Activated CD4-positive, alpha-beta memory T cell treated with anti-CD3 and anti-CD28 coated beads, Interleukin-2, amount 10 ng/mL, durations not matched to agents 7 days and 5 days (primary cell): ENCODE data around the gene CPEB2. TPM values are rescaled to one million over a fixed set of nuclear protein-coding genes. Genes with fewer than 3 reads are reported as not detected.

Experiments
- CTCF ChIA-PET: fragments of 350-600 bp; sonication (Branson Sonifier 250); formaldehyde crosslinking; loops from one replicate; lab custom pipeline; 2021; ENCODE audit warnings: antibody characterized with exemption, inconsistent platforms; lab: Charles Lee
- POLR2A ChIA-PET: fragments of 350-600 bp; sonication (Branson Sonifier 250); formaldehyde crosslinking; loops from one replicate; lab custom pipeline; 2021; ENCODE audit warnings: antibody characterized with exemption; lab: Charles Lee
- DNase-seq: peaks from one replicate; pipeline ENCODE4 v3.0.0-alpha.2; 2020
- H3K27ac Mint-ChIP-seq: one replicate; pipeline ENCODE4 v1.8.0; 2021; ENCODE audit warnings: mild to moderate bottlenecking, mixed read lengths
- H3K27me3 Mint-ChIP-seq: one replicate; pipeline ENCODE4 v1.8.0; 2021; ENCODE audit warnings: mixed read lengths
- H3K36me3 Mint-ChIP-seq: one replicate; pipeline ENCODE4 v1.8.0; 2021; ENCODE audit warnings: low read depth, mixed read lengths
- H3K4me1 Mint-ChIP-seq: one replicate; pipeline ENCODE4 v1.8.0; 2021; ENCODE audit warnings: mixed read lengths
- H3K4me3 Mint-ChIP-seq: one replicate; pipeline ENCODE4 v1.8.0; 2021; ENCODE audit warnings: mild to moderate bottlenecking, mixed read lengths
- H3K9me3 Mint-ChIP-seq: one replicate; pipeline ENCODE4 v1.8.0; 2021; ENCODE audit warnings: mixed read lengths
- total RNA-seq, 2 experiments: library from RNA; stranded (reverse); gene quantifications; one replicate each; pipeline ENCODE4 v1.2.3, GENCODE V29; 2021

CPEB2 gene
- total RNA-seq, 2 experiments from 2014 or later = 17.6 to 20.4 TPM

DNA sequence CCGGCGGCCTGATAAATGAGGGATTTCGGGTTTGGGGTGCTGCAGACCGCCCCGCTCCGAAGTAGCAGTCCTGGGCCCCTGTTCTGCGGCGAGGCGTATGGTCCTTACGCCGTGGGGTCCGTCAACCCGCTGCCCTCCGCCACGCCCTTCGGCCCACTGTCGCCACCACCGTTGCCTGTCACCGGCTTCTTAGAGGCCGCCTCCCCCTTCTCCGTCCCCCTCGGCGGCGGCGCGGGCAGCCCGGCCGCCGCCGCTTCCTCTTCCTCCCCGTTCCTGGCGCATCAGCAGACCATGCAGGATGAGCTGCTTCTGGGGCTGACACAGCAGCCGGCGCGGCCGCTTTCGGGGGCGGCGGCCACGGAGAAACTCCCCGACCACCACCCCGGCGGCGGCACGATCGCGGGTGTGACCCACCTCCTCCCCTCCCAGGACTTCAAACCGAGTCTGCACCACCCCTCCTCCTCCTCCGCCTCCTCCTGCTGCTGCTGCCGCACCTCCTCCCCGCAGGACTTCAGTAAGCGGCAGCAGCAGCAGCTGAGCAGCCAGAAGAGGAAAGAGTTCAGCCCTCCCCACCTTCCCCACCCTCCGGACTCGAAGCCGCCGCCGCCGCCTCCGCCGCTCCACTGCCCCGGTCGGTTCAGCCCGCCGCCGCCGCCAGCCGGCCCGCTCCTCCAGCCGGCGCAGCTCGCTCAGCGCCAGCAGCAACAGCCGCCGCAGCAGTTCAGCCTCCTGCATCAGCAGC is 549 bp downstream of the CPEB2 start:
- CTCF ChIA-PET = no interaction called here
- H3K27ac Mint-ChIP-seq = peak overlapping the region; percentile 97
- H3K36me3 Mint-ChIP-seq = peaks cover 10% of the 10 kb centered on the region
- POLR2A ChIA-PET = interaction anchor here (0.8 to 2.4 kb wide), 11 partner anchors 9 to 1375 kb away, joined by 3 to 18 read pairs (median 3); partner anchors contain the start of genes BOD1L1 and FBXL5
- H3K27me3 Mint-ChIP-seq = no peaks in the 10 kb centered on the region
- peaks cover 29% of the 10 kb centered on the region for H3K4me1 Mint-ChIP-seq
- peak overlapping the region; percentile 87 for H3K4me3 Mint-ChIP-seq
- peak; percentile 84 for DNase-seq
- H3K9me3 Mint-ChIP-seq = no peaks in the 10 kb centered on the region

DNA sequence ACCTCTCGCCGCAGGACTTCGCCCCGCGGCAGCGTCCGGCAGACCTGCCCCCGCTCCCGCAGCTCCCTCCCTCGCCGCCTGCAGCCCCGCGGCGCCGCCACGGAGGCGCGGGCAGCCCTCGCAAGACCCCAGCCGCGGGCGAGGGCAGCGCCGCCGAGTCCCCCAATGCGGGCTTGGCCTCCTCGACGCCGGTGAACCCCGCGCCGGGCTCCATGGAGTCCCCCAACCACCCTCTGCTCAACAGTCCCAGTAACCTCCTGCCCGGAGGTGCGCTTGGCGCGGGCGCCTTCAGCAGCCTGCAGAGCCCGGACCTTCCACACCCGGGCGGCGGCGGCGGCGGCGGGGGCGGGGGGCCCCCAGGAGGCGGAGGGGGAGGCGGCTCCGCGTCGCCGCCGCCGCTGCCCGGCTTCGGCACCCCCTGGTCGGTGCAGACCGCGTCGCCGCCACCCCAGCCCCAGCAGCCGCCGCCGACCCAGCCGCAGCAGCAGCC is 1.2 kb downstream of the CPEB2 start:
- H3K36me3 Mint-ChIP-seq = peaks cover 14% of the 10 kb centered on the region
- no peaks in the 10 kb centered on the region for H3K9me3 Mint-ChIP-seq
- no peaks in the 10 kb centered on the region for H3K27me3 Mint-ChIP-seq
- peaks cover 31% of the 10 kb centered on the region for H3K4me1 Mint-ChIP-seq
- peak; percentile 61 for DNase-seq
- H3K4me3 Mint-ChIP-seq = peak overlapping the region; percentile 87
- ChIA-PET CTCF (no interaction called here), POLR2A (interaction anchor here (0.8 to 2.4 kb wide), 12 partner anchors 9 to 1376 kb away, joined by 3 to 18 read pairs (median 4); partner anchors contain the start of genes BOD1L1 and FBXL5)
- peak overlapping the region; percentile 97 for H3K27ac Mint-ChIP-seq

DNA sequence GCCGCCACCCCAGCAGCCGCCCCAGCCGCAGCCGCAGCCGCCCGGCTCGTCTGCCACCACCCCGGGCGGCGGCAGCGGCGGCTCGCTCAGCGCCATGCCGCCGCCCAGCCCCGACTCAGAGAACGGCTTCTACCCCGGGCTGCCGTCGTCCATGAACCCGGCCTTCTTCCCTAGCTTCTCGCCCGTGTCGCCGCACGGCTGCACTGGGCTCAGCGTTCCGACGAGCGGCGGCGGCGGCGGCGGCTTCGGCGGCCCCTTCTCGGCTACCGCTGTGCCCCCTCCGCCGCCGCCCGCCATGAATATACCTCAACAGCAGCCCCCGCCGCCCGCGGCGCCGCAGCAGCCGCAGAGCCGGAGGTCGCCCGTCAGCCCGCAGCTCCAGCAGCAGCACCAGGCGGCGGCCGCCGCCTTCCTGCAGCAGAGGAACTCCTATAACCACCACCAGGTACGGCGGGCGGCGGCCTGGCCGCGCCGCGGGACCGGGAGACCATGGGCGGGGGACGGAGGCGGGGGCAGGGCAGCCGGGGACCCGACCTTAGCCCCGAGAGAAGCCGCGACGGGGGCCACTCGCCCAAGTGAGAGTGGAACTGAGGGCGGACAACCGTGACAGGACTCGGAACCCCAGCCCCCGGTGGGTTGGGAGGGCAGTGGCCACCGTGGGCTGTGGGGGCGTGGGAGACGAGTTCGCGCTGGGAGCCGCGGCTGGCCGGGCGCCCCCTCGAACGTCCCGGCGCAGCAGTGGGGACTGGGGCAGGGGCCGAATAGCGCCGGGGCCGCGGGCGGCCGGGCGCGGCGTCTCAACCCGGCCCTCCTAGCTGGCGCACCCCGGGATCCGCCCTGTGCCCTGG is 1.8 kb downstream of the CPEB2 start:
- ChIA-PET CTCF (no interaction called here), POLR2A (interaction anchor here (1.0 to 2.4 kb wide), 7 partner anchors 8 to 775 kb away, joined by 3 to 18 read pairs (median 5); partner anchors contain the start of gene FBXL5)
- H3K4me1 Mint-ChIP-seq = peaks cover 32% of the 10 kb centered on the region
- H3K9me3 Mint-ChIP-seq = no peaks in the 10 kb centered on the region
- H3K36me3 Mint-ChIP-seq = peaks cover 18% of the 10 kb centered on the region
- DNase-seq = peak; percentile 60
- H3K27me3 Mint-ChIP-seq = no peaks in the 10 kb centered on the region
- H3K4me3 Mint-ChIP-seq = peak overlapping the region; percentile 95
- peak overlapping the region; percentile 73 for H3K27ac Mint-ChIP-seq

DNA sequence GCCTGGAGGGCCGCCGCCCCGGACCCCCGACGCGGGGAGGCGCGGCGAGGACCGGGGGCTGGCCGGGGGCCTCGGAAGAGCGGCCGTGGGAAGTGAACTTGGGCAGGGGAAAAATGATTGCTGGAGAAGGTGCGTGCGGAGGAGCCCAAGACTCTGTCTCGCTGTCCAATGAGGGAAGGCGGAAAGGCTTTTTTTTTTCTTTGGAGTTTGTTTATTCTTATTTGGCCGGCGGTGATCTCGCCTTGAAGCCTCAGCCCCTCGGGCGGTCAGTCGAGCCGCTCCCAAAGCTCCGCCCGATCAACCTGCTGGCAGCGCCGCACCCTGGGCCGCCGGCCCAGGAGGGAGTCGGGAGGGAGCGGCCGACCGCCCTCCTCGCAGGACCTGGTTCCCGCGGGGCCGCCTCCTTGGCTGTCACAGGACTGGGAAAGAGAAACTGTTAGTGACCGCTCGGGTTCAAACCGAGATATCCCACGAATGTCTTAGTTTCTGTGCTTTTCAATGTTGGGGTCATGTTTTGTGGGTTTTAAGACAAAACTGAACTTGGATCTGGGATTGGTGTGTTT is 2.5 kb downstream of the CPEB2 start:
- Mint-ChIP-seq H3K9me3 (no peaks in the 10 kb centered on the region), H3K4me1 (peaks cover 34% of the 10 kb centered on the region), H3K4me3 (peak overlapping the region; percentile 95), H3K27ac (peak overlapping the region; percentile 90), H3K36me3 (peaks cover 25% of the 10 kb centered on the region), H3K27me3 (no peaks in the 10 kb centered on the region)
- ChIA-PET CTCF (no interaction called here), POLR2A (interaction anchor here (1.0 to 2.4 kb wide), 2 partner anchors 24 to 649 kb away, joined by 4 to 18 read pairs; partner anchors contain the start of gene FBXL5)
- DNase-seq = peak; percentile 60

DNA sequence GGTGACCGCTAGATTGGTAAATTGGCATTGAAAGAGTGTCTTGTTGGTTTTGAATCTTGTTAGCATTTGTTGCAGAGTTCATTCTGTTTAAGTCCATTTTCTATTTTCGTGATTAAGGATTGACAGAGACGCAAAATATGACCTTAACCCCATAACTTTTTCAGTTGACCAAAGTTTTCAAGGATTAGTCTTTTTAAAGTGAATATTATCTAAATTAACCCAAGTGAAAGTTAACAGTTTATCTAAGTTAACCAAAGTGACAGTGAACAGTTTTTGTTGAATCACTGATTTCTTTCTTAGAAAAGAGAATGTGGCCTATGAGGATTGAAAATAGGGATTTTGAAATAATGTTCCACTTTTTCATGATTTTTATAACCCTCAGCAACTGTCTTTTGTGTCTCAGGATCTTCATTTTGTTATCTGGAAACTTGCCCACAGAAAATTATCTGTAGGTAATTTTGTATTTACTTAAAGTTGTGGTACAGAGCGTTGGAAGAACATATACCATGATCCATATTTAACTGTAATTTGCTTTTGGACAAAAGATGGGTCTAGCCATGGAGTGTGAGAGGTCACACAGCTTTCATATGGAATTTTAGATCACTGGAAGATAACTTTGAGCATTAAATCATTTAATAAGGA is 3.3 kb downstream of the CPEB2 start:
- H3K4me1 Mint-ChIP-seq = peaks cover 39% of the 10 kb centered on the region

DNA sequence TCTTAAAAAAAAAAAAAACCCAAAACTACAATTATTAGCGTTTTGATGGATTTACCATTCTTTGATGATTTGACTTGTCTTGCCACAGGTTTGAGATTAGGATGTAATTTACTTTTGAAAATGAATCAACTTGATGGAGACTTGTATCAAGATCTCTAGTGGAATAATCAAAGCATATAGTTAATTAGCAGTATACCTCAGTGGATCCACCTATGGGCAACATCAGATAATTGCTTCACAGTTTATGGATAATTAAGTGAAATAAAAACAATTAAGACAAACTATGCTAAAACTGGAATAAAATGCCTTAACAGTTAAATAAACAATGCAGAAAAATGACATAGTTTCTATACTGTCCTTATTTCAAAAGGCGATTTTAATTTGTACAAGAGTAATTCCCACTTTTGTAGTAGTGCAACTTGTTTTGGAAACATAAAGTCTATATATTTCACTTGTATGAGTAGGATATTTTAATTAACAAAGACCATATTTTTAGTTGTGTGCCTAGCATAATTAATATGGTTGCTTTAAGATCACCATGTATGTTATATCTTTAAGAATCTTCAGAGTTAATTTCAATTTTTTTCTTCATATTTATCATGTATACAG is 4.2 kb downstream of the CPEB2 start:
- DNase-seq = no peak
- ChIA-PET POLR2A (no interaction called here), CTCF (interaction anchor here (1.0 kb wide), 1 partner anchor 9 kb away, joined by 4 read pairs; no protein-coding TSS in a partner anchor)
- H3K9me3 Mint-ChIP-seq = no peaks in the 10 kb centered on the region
- H3K27ac Mint-ChIP-seq = peak overlapping the region; percentile 23
- H3K4me1 Mint-ChIP-seq = peaks cover 33% of the 10 kb centered on the region
- H3K4me3 Mint-ChIP-seq = peak overlapping the region; percentile 95
- peaks cover 38% of the 10 kb centered on the region for H3K36me3 Mint-ChIP-seq
- no peaks in the 10 kb centered on the region for H3K27me3 Mint-ChIP-seq

More for the DNA sequence above, 3.3 kb downstream of the CPEB2 start:
- Mint-ChIP-seq H3K4me3 (peak overlapping the region; percentile 95), H3K27ac (peak overlapping the region; percentile 90), H3K9me3 (no peaks in the 10 kb centered on the region), H3K36me3 (peaks cover 33% of the 10 kb centered on the region), H3K27me3 (no peaks in the 10 kb centered on the region)
- ChIA-PET POLR2A (no interaction called here), CTCF (no interaction called here)
- no peak for DNase-seq

DNA sequence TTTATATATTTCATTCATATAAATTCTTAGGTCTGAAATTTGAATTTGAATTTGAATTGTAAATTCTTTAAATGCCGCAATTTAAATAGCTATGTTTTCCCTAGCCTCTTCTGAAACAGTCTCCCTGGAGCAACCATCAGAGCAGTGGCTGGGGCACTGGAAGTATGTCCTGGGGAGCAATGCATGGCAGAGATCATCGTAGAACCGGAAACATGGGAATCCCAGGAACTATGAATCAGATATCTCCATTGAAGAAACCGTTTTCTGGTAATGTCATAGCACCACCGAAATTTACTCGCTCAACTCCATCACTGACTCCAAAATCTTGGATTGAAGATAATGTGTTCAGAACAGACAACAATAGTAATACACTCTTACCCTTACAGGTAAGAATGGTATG is 4.9 kb downstream of the CPEB2 start:
- no peak overlapping the region for H3K27ac Mint-ChIP-seq
- H3K36me3 Mint-ChIP-seq = peaks cover 45% of the 10 kb centered on the region
- H3K4me1 Mint-ChIP-seq = peaks cover 36% of the 10 kb centered on the region
- H3K9me3 Mint-ChIP-seq = no peaks in the 10 kb centered on the region
- H3K4me3 Mint-ChIP-seq = no peak overlapping the region
- POLR2A ChIA-PET = no interaction called here
- H3K27me3 Mint-ChIP-seq = no peaks in the 10 kb centered on the region
- no peak for DNase-seq
- CTCF ChIA-PET = interaction anchor here (1.0 kb wide), 2 partner anchors 8 to 9 kb away, joined by 3 to 4 read pairs; no protein-coding TSS in a partner anchor

DNA sequence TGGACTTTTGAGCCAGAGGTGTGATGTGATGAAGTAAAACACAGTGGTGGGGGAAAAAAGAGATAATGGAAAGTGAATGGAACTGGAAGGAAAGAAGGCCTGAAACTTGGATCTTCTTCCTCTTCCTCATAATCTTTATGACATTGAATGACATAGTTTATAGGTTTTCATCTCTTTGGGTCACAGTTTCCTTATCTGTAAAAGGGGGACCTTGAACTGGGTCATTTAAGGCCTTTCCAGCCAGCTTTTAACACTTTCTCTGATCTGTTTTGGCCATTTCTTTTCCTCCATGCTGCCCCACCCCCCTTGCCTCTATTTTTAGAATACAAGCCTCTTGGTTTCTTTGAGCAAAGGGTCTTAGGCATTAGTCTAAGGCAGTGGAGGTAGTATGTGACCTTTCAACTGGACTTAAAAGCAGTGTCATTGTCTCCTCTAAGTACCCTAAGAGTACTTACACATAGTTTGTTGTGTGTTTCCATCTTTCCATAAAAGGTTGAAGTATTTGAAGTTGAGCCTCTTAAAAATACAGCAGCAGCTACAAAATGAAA is 7.8 kb downstream of the CPEB2 start:
- POLR2A ChIA-PET = interaction anchor here (1.1 kb wide), 1 partner anchor 8 kb away, joined by 3 read pairs; no protein-coding TSS in a partner anchor
- H3K27me3 Mint-ChIP-seq = no peaks in the 10 kb centered on the region
- H3K9me3 Mint-ChIP-seq = no peaks in the 10 kb centered on the region
- H3K27ac Mint-ChIP-seq = no peak overlapping the region
- CTCF ChIA-PET = no interaction called here
- no peak overlapping the region for H3K4me3 Mint-ChIP-seq
- DNase-seq = no peak
- peaks cover 36% of the 10 kb centered on the region for H3K4me1 Mint-ChIP-seq
- peaks cover 49% of the 10 kb centered on the region for H3K36me3 Mint-ChIP-seq

DNA sequence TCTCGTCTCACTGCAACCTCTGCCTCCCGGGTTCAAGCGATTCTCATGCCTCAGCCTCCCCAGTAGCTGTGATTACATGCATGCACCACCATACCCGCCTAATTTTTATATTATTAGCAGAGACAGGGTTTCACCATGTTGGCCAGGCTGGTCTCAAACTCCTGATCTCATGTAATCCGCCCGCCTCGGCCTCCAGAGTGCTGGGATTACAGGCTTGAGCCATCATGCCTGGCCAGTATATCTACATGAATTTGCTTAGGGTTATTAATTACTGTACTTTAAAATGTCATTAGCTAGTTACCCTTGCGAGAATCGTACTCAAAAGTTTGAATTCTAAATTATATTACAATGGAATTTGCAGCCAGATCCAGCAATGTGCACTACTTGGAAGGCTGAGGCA is 8.9 kb downstream of the CPEB2 start:
- no peak for DNase-seq
- no peak overlapping the region for H3K4me3 Mint-ChIP-seq
- peaks cover 30% of the 10 kb centered on the region for H3K4me1 Mint-ChIP-seq
- no peaks in the 10 kb centered on the region for H3K9me3 Mint-ChIP-seq
- no peaks in the 10 kb centered on the region for H3K27me3 Mint-ChIP-seq
- H3K27ac Mint-ChIP-seq = no peak overlapping the region
- peaks cover 52% of the 10 kb centered on the region for H3K36me3 Mint-ChIP-seq
- ChIA-PET POLR2A (interaction anchor here (2.0 kb wide), 1 partner anchor 8 kb away, joined by 11 read pairs; the partner anchor contains the start of gene CPEB2), CTCF (no interaction called here)

DNA sequence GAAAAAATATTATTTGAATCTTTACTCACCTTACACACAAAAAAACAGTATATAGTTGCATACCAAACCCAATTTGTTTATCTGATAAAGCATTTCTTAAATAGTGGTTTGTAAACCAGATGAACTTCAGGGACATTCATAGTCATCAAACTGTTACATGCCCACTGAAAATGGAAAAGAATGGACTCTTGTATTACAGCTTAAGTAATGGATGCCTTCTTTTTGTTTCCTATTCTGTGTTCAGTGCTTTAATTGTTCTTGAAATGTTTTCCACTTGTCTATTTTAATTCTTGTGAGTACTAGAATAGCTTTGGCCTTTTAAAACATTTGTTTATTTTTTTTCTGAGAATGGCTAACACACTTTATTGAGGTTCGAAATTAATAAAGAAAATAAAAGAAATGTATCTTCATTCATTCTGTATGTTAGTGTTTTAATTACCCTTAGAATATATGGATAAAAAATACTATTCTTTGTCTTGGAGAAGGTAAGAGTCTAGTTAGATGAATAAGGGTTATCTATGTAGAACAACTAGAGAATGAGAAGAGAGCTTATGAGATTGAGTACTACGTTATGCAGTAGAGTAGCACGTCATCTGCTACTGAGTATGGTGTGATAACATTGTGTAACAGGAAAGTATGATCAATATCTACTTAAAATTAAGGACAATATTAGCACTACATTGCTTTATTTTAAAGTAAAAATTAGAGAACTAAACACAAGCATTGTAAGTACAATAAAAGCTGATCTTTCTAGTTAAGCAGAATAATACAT is 9.9 kb downstream of the CPEB2 start:
- Mint-ChIP-seq H3K27ac (no peak overlapping the region), H3K9me3 (no peaks in the 10 kb centered on the region), H3K4me1 (peaks cover 26% of the 10 kb centered on the region), H3K36me3 (peaks cover 53% of the 10 kb centered on the region), H3K27me3 (no peaks in the 10 kb centered on the region), H3K4me3 (no peak overlapping the region)
- ChIA-PET CTCF (no interaction called here), POLR2A (interaction anchor here (2.0 kb wide), 1 partner anchor 9 kb away, joined by 11 read pairs; the partner anchor contains the start of gene CPEB2)
- no peak for DNase-seq

DNA sequence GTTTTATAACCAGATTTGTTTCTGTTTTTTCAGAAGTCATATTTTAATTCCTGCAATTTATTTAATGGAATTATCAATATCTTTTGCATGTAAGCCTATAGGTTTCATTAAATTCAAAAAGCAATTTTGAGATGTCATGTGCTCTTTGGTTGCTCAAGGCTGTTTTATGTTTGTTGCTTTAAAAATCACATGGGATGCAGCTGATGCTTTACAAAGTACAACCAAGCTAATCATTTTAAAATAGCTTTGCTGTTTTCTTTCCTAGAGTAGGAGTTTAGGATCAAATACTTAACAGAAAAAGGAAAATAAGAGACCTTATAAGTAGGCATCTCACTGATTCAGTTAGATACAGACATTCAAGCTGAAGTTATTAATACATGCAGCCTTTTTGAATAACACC is 11.3 kb downstream of the CPEB2 start:
- no peak overlapping the region for H3K27ac Mint-ChIP-seq
- no peaks in the 10 kb centered on the region for H3K27me3 Mint-ChIP-seq
- ChIA-PET CTCF (no interaction called here), POLR2A (no interaction called here)
- H3K36me3 Mint-ChIP-seq = peaks cover 56% of the 10 kb centered on the region
- no peak overlapping the region for H3K4me3 Mint-ChIP-seq
- no peaks in the 10 kb centered on the region for H3K9me3 Mint-ChIP-seq
- peaks cover 30% of the 10 kb centered on the region for H3K4me1 Mint-ChIP-seq
- no peak for DNase-seq
